ENCODE measurements around the gene CYFIP2. TPM values are rescaled to one million over a fixed set of nuclear protein-coding genes. Genes with fewer than 3 reads are reported as not detected.

The CYFIP2 gene
- total and polyA plus RNA-seq, 10 of the 15 experiments (the other 5 are each of a cell fraction or from before 2014, with no cell fraction given), result 43.4 to 173 (median 96.0) TPM

GRCh38 chr5:157357823-157358222, 91.9 kb downstream of the CYFIP2 start:
- TF ChIP-seq NR2C1 (IDR thresholded peaks at IDR 0.05) (no peak), SIX5 (IDR thresholded peaks at IDR 0.05; ENCODE audit: low read depth, low read length, severe bottlenecking) (no peak)
- in situ Hi-C loops (cut with MboI), result no loop called here
- no TSS peak for BruUV-seq (replicated peaks)
- no peak for DNase-seq (ENCODE audit: low read depth, low spot score)
- ChIA-PET RAD21 (ENCODE audit: unreplicated experiment) (no interaction called here), POLR2A (no interaction called here), SMC1A (ENCODE audit: uncharacterized antibody, unreplicated experiment) (interaction anchor here (2.4 kb wide), 1 partner anchor 13 kb away, joined by 7 read pairs; no protein-coding TSS in a partner anchor), CTCF (interaction anchor here (1.7 kb wide), 1 partner anchor 29 kb away, joined by 4 read pairs; no protein-coding TSS in a partner anchor)
- peaks cover 7 to 56% of the 10 kb centered on the region in 2 experiments for H3K36me3 ChIP-seq (ENCODE audit: control insufficient read depth in 2 of 2, insufficient read depth in 2 of 2, low read length in 1 of 2)
- WGBS (ENCODE audit: insufficient coverage, insufficient replicate concordance, low lambda C conversion rate, missing lambda C conversion rate), result 98% methylated on average over 6 of the region's 6 CpGs
- FAIRE-seq, result no peak
- no peaks in the 10 kb centered on the region for H3K27me3 ChIP-seq (replicated peaks in 1 of 2; ENCODE audit: control insufficient read depth in 2 of 2, insufficient read depth in 2 of 2, low read length in 1 of 2)
- no peak overlapping the region for H3K9ac ChIP-seq (ENCODE audit: control insufficient read depth, insufficient read depth, low read length)
- H3K9me3 ChIP-seq (replicated peaks; ENCODE audit: control insufficient read depth, insufficient read depth, low read length), result no peaks in the 10 kb centered on the region
- H3K79me2 ChIP-seq (ENCODE audit: control insufficient read depth, insufficient read depth, low read length), result no peaks in the 10 kb centered on the region
- H3K4me2 ChIP-seq (ENCODE audit: control insufficient read depth, insufficient read depth), result no peak overlapping the region
- no peak overlapping the region for H2AFZ ChIP-seq (ENCODE audit: control insufficient read depth, low read depth, low read length)
- H3K4me3 ChIP-seq, result no peak overlapping the region
- no peak for ATAC-seq
- intact Hi-C loops (cut with micrococcal nuclease; ENCODE audit: unreplicated experiment), result no loop called here
- H3K27ac ChIP-seq (ENCODE audit: control insufficient read depth, insufficient read depth), result no peak overlapping the region
- H4K20me1 ChIP-seq (ENCODE audit: control insufficient read depth, insufficient read depth), result no peaks in the 10 kb centered on the region
- H3K4me1 ChIP-seq (ENCODE audit: control insufficient read depth, insufficient read depth, low read length), result no peaks in the 10 kb centered on the region

GRCh38 chr5:157358871-157359270, 92.9 kb downstream of the CYFIP2 start:
- H2AFZ ChIP-seq (ENCODE audit: control insufficient read depth, low read depth, low read length), result no peak overlapping the region
- no peaks in the 10 kb centered on the region for H3K4me1 ChIP-seq (ENCODE audit: control insufficient read depth, insufficient read depth, low read length)
- no peak overlapping the region for H3K4me3 ChIP-seq
- SMC1A ChIA-PET (ENCODE audit: uncharacterized antibody, unreplicated experiment), result interaction anchor here (1.0 to 2.4 kb wide), 2 partner anchors 14 to 359 kb away, joined by 3 to 7 read pairs; no protein-coding TSS in a partner anchor
- intact Hi-C loops (cut with micrococcal nuclease; ENCODE audit: unreplicated experiment) (no loop called here), in situ Hi-C loops (cut with MboI) (no loop called here)
- no peak overlapping the region for H3K27ac ChIP-seq (ENCODE audit: control insufficient read depth, insufficient read depth)
- H3K9me3 ChIP-seq (replicated peaks; ENCODE audit: control insufficient read depth, insufficient read depth, low read length), result no peaks in the 10 kb centered on the region
- H3K27me3 ChIP-seq (replicated peaks in 1 of 2; ENCODE audit: control insufficient read depth in 2 of 2, insufficient read depth in 2 of 2, low read length in 1 of 2), result no peaks in the 10 kb centered on the region
- DNase-seq (ENCODE audit: low read depth, low spot score) (no peak), ATAC-seq (no peak), FAIRE-seq (no peak)
- WGBS (ENCODE audit: insufficient coverage, insufficient replicate concordance, low lambda C conversion rate, missing lambda C conversion rate), result 98% methylated on average over 4 of the region's 4 CpGs
- H3K9ac ChIP-seq (ENCODE audit: control insufficient read depth, insufficient read depth, low read length), result no peak overlapping the region
- H3K4me2 ChIP-seq (ENCODE audit: control insufficient read depth, insufficient read depth), result no peak overlapping the region
- POLR2A ChIA-PET, result no interaction called here
- no peaks in the 10 kb centered on the region for H4K20me1 ChIP-seq (ENCODE audit: control insufficient read depth, insufficient read depth)
- CTCF ChIA-PET, result interaction anchor here (1.0 to 1.7 kb wide), 3 partner anchors 30 to 302 kb away, joined by 3 to 4 read pairs (median 4); no protein-coding TSS in a partner anchor
- H3K36me3 ChIP-seq (ENCODE audit: control insufficient read depth in 2 of 2, insufficient read depth in 2 of 2, low read length in 1 of 2), result peaks cover 10 to 62% of the 10 kb centered on the region in 2 experiments
- BruUV-seq (replicated peaks), result no TSS peak
- RAD21 ChIA-PET (ENCODE audit: unreplicated experiment), result no interaction called here
- no peaks in the 10 kb centered on the region for H3K79me2 ChIP-seq (ENCODE audit: control insufficient read depth, insufficient read depth, low read length)
- TF ChIP-seq, protein P1, sequence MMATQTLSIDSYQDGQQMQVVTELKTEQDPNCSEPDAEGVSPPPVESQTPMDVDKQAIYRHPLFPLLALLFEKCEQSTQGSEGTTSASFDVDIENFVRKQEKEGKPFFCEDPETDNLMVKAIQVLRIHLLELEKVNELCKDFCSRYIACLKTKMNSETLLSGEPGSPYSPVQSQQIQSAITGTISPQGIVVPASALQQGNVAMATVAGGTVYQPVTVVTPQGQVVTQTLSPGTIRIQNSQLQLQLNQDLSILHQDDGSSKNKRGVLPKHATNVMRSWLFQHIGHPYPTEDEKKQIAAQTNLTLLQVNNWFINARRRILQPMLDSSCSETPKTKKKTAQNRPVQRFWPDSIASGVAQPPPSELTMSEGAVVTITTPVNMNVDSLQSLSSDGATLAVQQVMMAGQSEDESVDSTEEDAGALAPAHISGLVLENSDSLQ (IDR thresholded peaks at IDR 0.05), result no peak
- TF ChIP-seq, protein P2, sequence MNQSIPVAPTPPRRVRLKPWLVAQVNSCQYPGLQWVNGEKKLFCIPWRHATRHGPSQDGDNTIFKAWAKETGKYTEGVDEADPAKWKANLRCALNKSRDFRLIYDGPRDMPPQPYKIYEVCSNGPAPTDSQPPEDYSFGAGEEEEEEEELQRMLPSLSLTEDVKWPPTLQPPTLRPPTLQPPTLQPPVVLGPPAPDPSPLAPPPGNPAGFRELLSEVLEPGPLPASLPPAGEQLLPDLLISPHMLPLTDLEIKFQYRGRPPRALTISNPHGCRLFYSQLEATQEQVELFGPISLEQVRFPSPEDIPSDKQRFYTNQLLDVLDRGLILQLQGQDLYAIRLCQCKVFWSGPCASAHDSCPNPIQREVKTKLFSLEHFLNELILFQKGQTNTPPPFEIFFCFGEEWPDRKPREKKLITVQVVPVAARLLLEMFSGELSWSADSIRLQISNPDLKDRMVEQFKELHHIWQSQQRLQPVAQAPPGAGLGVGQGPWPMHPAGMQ (IDR thresholded peaks at IDR 0.05; ENCODE audit: borderline replicate concordance), result no peak
- TF ChIP-seq IRF3 (IDR thresholded peaks at IDR 0.05) (no peak), SREBF2 (IDR thresholded peaks at IDR 0.05; ENCODE audit: low read length) (no peak), HDAC2 (IDR thresholded peaks at IDR 0.05) (no peak), ZZZ3 (IDR thresholded peaks at IDR 0.05; ENCODE audit: control insufficient read depth, insufficient read length, low read depth) (no peak), BACH1 (IDR thresholded peaks at IDR 0.05; ENCODE audit: borderline replicate concordance) (no peak), MTA3 (IDR thresholded peaks at IDR 0.05; ENCODE audit: borderline replicate concordance, low read length) (no peak), SUZ12 (IDR thresholded peaks at IDR 0.05; ENCODE audit: unreplicated experiment) (no peak), HDAC6 (IDR thresholded peaks at IDR 0.05; ENCODE audit: unreplicated experiment) (no peak)
- TF ChIP-seq, protein P3, sequence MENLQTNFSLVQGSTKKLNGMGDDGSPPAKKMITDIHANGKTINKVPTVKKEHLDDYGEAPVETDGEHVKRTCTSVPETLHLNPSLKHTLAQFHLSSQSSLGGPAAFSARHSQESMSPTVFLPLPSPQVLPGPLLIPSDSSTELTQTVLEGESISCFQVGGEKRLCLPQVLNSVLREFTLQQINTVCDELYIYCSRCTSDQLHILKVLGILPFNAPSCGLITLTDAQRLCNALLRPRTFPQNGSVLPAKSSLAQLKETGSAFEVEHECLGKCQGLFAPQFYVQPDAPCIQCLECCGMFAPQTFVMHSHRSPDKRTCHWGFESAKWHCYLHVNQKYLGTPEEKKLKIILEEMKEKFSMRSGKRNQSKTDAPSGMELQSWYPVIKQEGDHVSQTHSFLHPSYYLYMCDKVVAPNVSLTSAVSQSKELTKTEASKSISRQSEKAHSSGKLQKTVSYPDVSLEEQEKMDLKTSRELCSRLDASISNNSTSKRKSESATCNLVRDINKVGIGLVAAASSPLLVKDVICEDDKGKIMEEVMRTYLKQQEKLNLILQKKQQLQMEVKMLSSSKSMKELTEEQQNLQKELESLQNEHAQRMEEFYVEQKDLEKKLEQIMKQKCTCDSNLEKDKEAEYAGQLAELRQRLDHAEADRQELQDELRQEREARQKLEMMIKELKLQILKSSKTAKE (IDR thresholded peaks at IDR 0.05; ENCODE audit: low read depth, poor library complexity, severe bottlenecking), result no peak
